Cardiac fibroblast (primary cell): ENCODE data around the gene DPH5.

Source experiments
- DNase-seq, 2 donors: peaks; one replicate each; pipeline versions ENCODE4 v3.0.0 to v3.0.0-alpha.2; 2010; ENCODE audit warnings: low read depth in 2 of 2
- H3K4me3 ChIP-seq, 2 donors: replicated peaks in 1 of 2; 1 replicate in 1 of 2; 2 replicates in 1 of 2; pipeline ENCODE4 v1.5.1; 2011; ENCODE audit warnings: low read depth in 2 of 2, low read length in 2 of 2, mild to moderate bottlenecking in 2 of 2, moderate library complexity in 1 of 2
- TF ChIP-seq, protein P1 (sequence below): IDR thresholded peaks from one replicate; pipeline ENCODE4 v1.5.1; 2011; ENCODE audit warnings: low read depth, mild to moderate bottlenecking, low read length, inconsistent platforms

Gene DPH5

DNA sequence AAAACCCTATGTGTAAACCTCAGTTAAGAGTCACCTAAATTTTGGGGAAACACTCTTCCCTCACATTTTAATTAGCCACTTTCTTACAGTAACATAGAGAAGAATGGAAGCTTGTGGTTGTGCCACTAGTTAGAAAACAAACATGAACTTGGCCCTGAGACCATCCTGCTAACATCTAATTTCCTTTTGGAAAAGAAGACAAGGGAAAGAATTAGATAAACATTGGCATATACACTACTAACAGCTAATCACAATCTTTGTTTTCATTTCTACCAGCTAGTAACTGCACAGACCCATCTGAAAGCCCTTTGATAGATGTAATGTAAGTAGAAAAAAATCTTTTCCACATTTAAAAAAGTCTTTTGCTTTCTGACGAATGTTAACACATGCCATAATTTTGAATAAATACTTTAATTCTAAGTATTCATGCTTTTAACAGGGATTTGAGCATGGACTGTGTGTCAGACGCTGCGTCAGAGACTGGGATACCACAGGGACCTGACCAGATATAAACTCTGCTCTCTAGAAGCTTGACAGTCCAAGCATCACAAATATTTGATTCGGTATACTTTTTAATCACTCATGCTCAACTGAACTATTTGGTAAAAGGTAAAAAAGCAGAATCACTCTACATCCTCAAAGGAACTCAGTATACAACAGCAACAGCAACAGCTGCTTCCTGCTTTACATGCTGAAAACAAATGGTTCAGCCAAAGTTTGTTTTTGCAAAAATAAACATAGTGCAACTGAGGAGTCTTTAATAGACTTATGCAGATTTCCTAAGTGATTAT, 30.2 kb downstream of the DPH5 start:
- peak in 1 of 2 donors; percentile 14 for DNase-seq
- no peak overlapping the region for H3K4me3 ChIP-seq
- TF ChIP-seq, protein P1, sequence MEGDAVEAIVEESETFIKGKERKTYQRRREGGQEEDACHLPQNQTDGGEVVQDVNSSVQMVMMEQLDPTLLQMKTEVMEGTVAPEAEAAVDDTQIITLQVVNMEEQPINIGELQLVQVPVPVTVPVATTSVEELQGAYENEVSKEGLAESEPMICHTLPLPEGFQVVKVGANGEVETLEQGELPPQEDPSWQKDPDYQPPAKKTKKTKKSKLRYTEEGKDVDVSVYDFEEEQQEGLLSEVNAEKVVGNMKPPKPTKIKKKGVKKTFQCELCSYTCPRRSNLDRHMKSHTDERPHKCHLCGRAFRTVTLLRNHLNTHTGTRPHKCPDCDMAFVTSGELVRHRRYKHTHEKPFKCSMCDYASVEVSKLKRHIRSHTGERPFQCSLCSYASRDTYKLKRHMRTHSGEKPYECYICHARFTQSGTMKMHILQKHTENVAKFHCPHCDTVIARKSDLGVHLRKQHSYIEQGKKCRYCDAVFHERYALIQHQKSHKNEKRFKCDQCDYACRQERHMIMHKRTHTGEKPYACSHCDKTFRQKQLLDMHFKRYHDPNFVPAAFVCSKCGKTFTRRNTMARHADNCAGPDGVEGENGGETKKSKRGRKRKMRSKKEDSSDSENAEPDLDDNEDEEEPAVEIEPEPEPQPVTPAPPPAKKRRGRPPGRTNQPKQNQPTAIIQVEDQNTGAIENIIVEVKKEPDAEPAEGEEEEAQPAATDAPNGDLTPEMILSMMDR: no peak

DNA sequence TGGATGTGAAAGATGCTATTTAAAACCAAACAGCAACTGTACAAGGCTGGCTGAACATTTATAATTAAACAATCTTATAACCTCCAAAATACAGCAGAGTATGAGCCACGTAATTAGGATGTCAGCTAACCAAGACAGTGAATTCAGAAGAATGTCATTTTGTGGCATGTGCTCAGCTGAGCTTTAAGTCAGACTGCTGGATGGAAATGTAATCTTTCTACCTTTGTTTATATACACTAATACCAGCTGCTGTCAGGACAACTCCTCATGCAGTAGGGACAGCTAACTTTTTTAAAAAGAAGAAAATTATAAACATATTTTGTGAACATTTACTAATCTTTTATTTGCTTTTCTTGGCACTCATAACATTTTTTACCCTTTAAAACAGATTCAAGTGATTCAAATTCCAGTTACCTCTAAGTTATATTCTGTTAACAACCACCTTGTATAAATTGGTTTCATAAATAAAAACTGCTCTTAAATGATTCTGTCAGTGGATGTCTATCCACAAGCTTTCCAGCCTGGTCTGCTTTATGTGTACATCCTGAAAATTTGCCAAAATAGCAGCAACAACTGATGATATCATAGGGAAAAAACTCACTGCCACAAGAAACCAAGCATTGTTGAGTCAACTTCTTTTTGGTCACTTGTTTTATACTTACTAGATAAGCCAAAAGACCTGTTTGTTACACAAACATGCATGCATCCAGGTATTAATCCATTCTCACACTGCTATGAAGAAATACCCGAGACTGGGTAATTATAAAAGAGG, 36.1 kb downstream of the DPH5 start:
- TF ChIP-seq, protein P1: no peak
- DNase-seq: peak; percentile 84 to 90
- no peak overlapping the region for H3K4me3 ChIP-seq

DNA sequence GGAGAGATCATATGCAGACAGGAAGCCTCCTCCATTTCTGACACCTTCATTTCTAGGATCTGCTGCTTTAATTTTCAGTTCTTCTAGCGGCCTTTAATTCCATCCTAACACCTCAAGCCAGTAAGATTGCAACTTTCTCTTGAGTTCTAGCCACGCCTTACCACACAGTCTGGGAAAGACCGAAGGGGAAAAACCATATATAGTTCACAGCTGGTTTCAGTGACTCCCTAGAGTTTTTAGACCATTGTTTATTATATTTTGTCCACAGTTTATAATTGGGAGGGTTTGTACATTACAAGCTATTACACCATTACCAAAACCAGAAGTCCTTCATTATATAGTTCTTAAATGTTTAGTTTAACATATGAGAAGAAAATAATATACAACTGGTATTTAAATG, 37.5 kb downstream of the DPH5 start:
- no peak for DNase-seq
- H3K4me3 ChIP-seq: no peak overlapping the region
- TF ChIP-seq, protein P1: no peak

GRCh38 chr1:100982793-100983192, 42.8 kb downstream of the DPH5 start:
- no peak overlapping the region for H3K4me3 ChIP-seq
- no peak for DNase-seq
- TF ChIP-seq, protein P1: no peak

GRCh38 chr1:100979631-100980030, 46.0 kb downstream of the DPH5 start:
- TF ChIP-seq, protein P1: no peak
- DNase-seq: no peak

GRCh38 chr1:100976936-100977335, 48.6 kb downstream of the DPH5 start:
- DNase-seq: no peak
- H3K4me3 ChIP-seq: no peak overlapping the region
- TF ChIP-seq, protein P1: no peak

More at GRCh38 chr1:100979631-100980030, 46.0 kb downstream of the DPH5 start:
- H3K4me3 ChIP-seq: no peak overlapping the region
